Ishikawa (cell line): ENCODE data around the gene PRR35.

Source experiments
- CEBPB ChIP-seq: IDR thresholded peaks from 2 replicates; pipeline ENCODE4 v1.6.1; 2012
- CREB1 ChIP-seq: IDR thresholded peaks from 2 replicates; pipeline ENCODE4 v1.6.1; 2012; ENCODE audit warnings: low read depth
- EGR1 ChIP-seq: IDR thresholded peaks from 2 replicates; pipeline ENCODE4 v1.6.1; 2012
- EP300 ChIP-seq: IDR thresholded peaks from 2 replicates; pipeline ENCODE4 v1.6.1; 2012; ENCODE audit warnings: borderline replicate concordance
- FOXM1 ChIP-seq: IDR thresholded peaks from 2 replicates; pipeline ENCODE4 v1.6.1; 2012; ENCODE audit warnings: low read depth, borderline replicate concordance
- NFIC ChIP-seq: IDR thresholded peaks from 2 replicates; pipeline ENCODE4 v1.6.1; 2012
- RAD21 ChIP-seq: IDR thresholded peaks from 2 replicates; pipeline ENCODE4 v1.6.1; 2012; ENCODE audit warnings: low read depth
- TAF1 ChIP-seq: IDR thresholded peaks from 2 replicates; pipeline ENCODE4 v1.6.1; 2012; ENCODE audit warnings: low read depth, mild to moderate bottlenecking
- YY1 ChIP-seq: IDR thresholded peaks from 2 replicates; pipeline ENCODE4 v1.6.1; 2012; ENCODE audit warnings: low read depth
- TF ChIP-seq, protein P1 (sequence below): IDR thresholded peaks from 2 replicates; pipeline ENCODE4 v1.6.1; 2012
- TF ChIP-seq, protein P2 (sequence below): IDR thresholded peaks from 2 replicates; pipeline ENCODE4 v1.6.1; 2012; ENCODE audit warnings: low read depth, mild to moderate bottlenecking

DNA sequence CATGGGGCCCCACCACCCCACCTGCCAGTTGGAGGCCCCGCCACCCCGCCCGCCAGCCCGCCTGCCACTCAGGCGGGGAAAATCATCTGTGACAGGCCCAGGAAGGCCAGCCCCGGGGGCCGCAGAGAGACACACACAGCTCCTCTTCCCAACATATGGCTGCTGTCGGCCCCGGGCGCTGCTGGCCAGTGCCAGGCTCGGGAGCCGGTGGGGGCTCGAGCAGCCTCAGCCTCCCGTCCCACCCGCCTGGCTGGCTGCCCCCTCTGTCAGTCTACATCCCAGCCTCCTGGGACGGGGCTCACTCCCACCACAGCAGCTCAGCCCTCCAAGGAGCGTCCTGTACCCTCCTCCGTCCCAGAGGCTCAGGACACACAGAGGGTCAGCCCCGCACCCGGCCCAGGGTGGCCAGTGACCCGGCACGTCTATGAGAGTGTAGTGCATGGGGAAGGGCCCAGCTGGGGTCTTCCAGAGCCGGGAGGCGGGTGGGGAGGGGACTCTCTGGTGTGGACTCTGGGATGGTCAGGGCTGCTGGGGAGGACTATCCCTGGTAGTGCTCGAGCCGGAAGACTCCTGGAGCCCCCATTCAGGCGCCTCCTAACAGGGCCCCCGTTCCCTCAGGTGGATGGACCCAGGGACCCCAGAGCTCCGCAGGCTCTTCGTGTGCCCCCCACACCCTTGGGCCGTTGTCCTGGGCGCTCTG is 3.6 kb upstream of the PRR35 start:
- TF ChIP-seq CEBPB (no peak), RAD21 (no peak), NFIC (no peak), EP300 (no peak), EGR1 (no peak), YY1 (no peak), CREB1 (no peak), FOXM1 (no peak), TAF1 (no peak)
- TF ChIP-seq, protein P1, sequence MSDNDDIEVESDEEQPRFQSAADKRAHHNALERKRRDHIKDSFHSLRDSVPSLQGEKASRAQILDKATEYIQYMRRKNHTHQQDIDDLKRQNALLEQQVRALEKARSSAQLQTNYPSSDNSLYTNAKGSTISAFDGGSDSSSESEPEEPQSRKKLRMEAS = no peak
- TF ChIP-seq, protein P2, sequence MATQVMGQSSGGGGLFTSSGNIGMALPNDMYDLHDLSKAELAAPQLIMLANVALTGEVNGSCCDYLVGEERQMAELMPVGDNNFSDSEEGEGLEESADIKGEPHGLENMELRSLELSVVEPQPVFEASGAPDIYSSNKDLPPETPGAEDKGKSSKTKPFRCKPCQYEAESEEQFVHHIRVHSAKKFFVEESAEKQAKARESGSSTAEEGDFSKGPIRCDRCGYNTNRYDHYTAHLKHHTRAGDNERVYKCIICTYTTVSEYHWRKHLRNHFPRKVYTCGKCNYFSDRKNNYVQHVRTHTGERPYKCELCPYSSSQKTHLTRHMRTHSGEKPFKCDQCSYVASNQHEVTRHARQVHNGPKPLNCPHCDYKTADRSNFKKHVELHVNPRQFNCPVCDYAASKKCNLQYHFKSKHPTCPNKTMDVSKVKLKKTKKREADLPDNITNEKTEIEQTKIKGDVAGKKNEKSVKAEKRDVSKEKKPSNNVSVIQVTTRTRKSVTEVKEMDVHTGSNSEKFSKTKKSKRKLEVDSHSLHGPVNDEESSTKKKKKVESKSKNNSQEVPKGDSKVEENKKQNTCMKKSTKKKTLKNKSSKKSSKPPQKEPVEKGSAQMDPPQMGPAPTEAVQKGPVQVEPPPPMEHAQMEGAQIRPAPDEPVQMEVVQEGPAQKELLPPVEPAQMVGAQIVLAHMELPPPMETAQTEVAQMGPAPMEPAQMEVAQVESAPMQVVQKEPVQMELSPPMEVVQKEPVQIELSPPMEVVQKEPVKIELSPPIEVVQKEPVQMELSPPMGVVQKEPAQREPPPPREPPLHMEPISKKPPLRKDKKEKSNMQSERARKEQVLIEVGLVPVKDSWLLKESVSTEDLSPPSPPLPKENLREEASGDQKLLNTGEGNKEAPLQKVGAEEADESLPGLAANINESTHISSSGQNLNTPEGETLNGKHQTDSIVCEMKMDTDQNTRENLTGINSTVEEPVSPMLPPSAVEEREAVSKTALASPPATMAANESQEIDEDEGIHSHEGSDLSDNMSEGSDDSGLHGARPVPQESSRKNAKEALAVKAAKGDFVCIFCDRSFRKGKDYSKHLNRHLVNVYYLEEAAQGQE = no peak
